ENCODE measurements around the gene USP43.
"Not testable (repeated sequence)": the region's sequence is repeated elsewhere in the genome, so short reads cannot be mapped to it uniquely, and the experiment has no call there.

GRCh38 chr17:9640388-9640787 lies 4.9 kb upstream of the USP43 start:
- TF ChIP-seq, protein P1, sequence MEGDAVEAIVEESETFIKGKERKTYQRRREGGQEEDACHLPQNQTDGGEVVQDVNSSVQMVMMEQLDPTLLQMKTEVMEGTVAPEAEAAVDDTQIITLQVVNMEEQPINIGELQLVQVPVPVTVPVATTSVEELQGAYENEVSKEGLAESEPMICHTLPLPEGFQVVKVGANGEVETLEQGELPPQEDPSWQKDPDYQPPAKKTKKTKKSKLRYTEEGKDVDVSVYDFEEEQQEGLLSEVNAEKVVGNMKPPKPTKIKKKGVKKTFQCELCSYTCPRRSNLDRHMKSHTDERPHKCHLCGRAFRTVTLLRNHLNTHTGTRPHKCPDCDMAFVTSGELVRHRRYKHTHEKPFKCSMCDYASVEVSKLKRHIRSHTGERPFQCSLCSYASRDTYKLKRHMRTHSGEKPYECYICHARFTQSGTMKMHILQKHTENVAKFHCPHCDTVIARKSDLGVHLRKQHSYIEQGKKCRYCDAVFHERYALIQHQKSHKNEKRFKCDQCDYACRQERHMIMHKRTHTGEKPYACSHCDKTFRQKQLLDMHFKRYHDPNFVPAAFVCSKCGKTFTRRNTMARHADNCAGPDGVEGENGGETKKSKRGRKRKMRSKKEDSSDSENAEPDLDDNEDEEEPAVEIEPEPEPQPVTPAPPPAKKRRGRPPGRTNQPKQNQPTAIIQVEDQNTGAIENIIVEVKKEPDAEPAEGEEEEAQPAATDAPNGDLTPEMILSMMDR (IDR thresholded peaks at IDR 0.05), result not testable (repeated sequence)
- not testable (repeated sequence) for TF ChIP-seq EZH2 (IDR thresholded peaks at IDR 0.05; ENCODE audit: borderline replicate concordance, insufficient read depth, low read depth, low read length, poor library complexity, severe bottlenecking)
